ENCODE results near the gene USP30. TPM values are rescaled to one million over a fixed set of nuclear protein-coding genes. Genes with fewer than 3 reads are reported as not detected.

Gene USP30
- total and polyA plus RNA-seq, 10 of the 15 experiments (the other 5 are each of a cell fraction or from before 2014, with no cell fraction given) = 2.1 to 16.2 (median 6.4) TPM

GRCh38 chr12:109052414-109053323 is at the start of gene USP30 (continued):
- TF ChIP-seq ZNF207 (IDR thresholded peaks at IDR 0.05; ENCODE audit: borderline replicate concordance) (peak; percentile 99), NFYB (IDR thresholded peaks at IDR 0.05; ENCODE audit: insufficient read depth, low read depth, low read length) (no peak), MLLT1 (IDR thresholded peaks at IDR 0.05) (peak; percentile 80; the same call in 1 of the 2 replicates), GATAD2B (conservative IDR thresholded peaks at IDR 0.05; ENCODE audit: low read depth) (peak; percentile 89), E2F8 (IDR thresholded peaks at IDR 0.05; ENCODE audit: low read depth, partially characterized antibody) (peak; percentile 95), ZNF217 (IDR thresholded peaks at IDR 0.05) (peak; percentile 60; the same call in 1 of the 2 replicates), HCFC1 (IDR thresholded peaks at IDR 0.05; ENCODE audit: low read length) (peak; percentile 94), IRF4 (IDR thresholded peaks at IDR 0.05; ENCODE audit: low read depth, low read length) (peak; percentile 92), ZBTB11 (CRISPR knock-in tag; IDR thresholded peaks at IDR 0.05) (peak; percentile 99), PAX8 (IDR thresholded peaks at IDR 0.05) (no peak), RAD51 (IDR thresholded peaks at IDR 0.05) (no peak), KAT2A (conservative IDR thresholded peaks at IDR 0.05; ENCODE audit: control insufficient read depth, low read depth, low read length) (no peak), PRDM15 (CRISPR knock-in tag; IDR thresholded peaks at IDR 0.05) (no peak)

Measured in GM12878 (cell line).